Measurements from ENCODE around the gene MAP2K2.

Gene MAP2K2

DNA sequence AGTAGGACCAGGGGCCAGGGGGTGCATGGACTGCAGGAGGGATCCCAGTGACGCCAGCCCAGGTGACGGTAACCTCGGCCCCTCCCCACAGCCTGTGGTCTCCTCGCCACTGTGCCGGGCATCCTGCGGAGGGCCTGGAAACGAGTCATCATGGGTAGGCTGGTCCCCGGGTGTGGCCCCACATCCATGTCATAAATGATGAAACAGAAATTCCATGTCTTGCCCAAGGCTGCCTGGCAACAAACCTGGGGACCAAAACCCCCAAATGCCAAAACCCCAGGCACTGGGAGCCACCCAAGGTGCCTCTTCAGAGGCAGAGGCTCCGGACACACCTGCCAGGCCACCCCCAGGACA lies 20.9 kb downstream of the MAP2K2 start:
- no peak overlapping the region for H3K4me3 ChIP-seq (ENCODE audit: low read depth, low read length)
- DNase-seq (ENCODE audit: low read depth) = no peak
- TF ChIP-seq, protein P1, sequence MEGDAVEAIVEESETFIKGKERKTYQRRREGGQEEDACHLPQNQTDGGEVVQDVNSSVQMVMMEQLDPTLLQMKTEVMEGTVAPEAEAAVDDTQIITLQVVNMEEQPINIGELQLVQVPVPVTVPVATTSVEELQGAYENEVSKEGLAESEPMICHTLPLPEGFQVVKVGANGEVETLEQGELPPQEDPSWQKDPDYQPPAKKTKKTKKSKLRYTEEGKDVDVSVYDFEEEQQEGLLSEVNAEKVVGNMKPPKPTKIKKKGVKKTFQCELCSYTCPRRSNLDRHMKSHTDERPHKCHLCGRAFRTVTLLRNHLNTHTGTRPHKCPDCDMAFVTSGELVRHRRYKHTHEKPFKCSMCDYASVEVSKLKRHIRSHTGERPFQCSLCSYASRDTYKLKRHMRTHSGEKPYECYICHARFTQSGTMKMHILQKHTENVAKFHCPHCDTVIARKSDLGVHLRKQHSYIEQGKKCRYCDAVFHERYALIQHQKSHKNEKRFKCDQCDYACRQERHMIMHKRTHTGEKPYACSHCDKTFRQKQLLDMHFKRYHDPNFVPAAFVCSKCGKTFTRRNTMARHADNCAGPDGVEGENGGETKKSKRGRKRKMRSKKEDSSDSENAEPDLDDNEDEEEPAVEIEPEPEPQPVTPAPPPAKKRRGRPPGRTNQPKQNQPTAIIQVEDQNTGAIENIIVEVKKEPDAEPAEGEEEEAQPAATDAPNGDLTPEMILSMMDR (conservative IDR thresholded peaks at IDR 0.05; ENCODE audit: low read depth, low read length) = no peak

DNA sequence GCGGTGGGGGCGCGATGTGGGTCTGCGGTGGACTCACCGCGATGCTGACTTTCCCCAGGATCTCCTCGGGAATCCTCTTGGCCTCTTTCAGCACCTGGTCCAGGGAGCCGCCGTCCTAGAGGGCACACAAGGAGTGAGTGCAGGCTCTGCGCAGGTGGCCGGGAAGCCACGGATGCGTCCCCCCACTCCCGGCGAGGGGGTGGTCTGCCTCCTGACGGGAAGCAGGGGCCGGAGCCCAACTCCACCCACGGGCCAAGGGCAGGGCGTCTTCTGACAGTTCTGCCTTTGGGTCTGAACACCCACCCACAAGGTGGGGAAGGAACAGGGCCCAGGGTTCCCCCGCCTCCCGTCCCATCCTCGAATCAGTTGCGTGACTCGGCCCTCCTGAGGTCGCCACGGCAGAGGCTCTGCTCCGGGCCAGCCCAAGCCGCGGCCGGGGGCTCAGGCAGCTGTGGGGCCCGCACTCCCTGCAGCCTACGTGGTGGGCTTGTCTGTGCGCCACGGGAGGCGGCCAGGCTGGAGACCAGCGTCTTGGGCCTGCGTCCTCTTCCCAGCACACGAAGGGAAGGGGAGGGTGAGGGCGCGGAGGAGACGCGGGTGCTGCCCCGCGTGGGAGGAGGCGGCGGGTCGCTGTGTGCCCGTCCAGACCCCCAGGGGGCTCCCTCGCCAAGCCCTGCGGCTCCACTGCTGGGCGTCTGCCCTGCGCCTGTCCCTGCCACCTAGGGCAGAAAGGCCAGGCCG lies 21.4 kb downstream of the MAP2K2 start:
- DNase-seq (ENCODE audit: low read depth) = no peak
- TF ChIP-seq, protein P1 (conservative IDR thresholded peaks at IDR 0.05; ENCODE audit: low read depth, low read length) = no peak
- H3K4me3 ChIP-seq (ENCODE audit: low read depth, low read length) = no peak overlapping the region

DNA sequence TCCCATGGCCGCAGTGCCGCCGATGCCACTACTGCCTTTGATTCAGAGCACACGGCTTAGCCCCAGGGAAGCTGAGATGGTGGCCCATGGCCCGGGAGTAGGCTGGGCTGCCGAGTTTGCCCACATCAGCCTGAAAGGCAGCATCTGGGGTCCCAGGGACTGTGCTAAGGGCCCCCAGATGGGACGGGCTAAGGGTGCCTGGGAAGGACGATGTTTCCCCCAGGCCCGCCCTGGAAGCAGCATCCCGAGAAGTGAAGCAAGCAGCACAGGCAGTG lies 22.5 kb downstream of the MAP2K2 start:
- TF ChIP-seq, protein P1 (conservative IDR thresholded peaks at IDR 0.05; ENCODE audit: low read depth, low read length) = no peak
- no peak for DNase-seq (ENCODE audit: low read depth)
- no peak overlapping the region for H3K4me3 ChIP-seq (ENCODE audit: low read depth, low read length)

DNA sequence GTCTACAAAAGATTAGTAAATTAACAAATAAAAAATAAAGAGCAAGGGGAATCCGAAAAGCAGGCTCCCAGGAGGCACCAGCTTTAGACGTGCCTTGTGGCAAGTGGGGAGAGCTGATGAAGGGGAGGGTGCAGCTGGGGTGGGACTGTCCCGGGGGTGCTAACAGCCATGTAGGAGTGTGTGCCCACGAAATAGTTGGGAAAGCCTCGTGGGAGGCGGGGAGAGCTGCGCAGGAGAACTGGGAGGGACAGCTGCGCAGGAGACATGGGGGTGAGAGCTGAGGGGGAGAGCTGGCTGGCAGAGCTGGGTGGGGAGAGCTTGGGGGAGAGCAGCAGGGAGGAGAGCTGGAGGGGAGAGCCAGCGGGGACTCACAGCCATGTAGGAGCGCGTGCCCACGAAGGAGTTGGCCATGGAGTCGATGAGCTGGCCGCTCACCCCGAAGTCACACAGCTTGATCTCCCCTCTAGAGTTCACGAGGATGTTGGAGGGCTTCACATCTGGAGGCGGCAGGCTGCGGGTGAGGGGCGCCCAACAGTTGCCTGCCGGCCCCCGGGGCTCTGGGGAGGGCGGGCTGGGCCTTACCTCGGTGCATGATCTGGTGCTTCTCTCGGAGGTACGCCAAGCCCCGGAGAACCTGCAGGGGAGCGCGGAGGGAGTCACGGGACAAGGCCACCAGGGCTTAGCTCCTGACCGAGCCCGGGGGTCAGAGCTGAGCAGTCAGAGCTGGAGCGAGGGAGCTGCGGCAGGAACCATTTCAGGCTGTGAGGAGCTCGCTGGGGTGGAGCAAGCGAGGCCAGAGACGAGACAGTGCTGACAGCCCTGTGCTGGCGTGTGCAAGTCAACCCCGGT lies 23.1 kb downstream of the MAP2K2 start:
- TF ChIP-seq, protein P1 (conservative IDR thresholded peaks at IDR 0.05; ENCODE audit: low read depth, low read length) = no peak
- no peak for DNase-seq (ENCODE audit: low read depth)
- H3K4me3 ChIP-seq (ENCODE audit: low read depth, low read length) = no peak overlapping the region

DNA sequence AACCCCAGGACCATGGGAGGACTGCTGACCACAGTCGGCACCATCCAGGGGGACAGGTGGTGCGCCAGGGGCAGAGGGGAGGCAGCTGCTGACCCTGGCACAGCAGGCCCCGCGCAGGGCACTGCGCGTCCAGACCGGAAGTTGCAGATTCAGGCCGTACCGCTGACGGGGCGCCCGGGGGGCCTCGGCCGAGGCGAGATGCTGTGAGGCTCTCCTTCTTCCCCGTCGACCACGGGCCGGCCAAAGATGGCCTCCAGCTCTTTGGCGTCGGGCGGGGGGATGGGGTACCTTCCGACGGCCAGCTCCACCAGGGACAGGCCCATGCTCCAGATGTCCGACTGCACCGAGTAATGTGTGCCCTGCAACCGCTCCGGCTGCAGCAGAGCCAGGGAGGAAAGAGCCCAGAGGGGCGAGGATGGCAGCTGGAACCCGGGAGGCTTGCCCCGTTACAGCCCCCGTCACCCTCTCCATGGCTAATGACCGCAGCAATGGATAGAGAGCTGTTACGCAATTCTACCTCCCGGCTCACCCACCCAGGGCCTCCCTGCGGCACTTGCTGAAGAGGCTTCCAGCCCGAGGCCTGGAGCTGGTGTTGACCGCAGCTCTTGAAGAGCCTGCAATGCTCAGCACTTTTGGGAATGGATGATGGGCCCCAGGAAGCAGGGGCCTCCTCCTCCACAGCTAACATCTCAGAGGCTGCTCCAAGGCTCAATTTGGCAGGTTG lies 24.7 kb downstream of the MAP2K2 start:
- TF ChIP-seq, protein P1 (conservative IDR thresholded peaks at IDR 0.05; ENCODE audit: low read depth, low read length) = no peak
- no peak for DNase-seq (ENCODE audit: low read depth)
- no peak overlapping the region for H3K4me3 ChIP-seq (ENCODE audit: low read depth, low read length)

DNA sequence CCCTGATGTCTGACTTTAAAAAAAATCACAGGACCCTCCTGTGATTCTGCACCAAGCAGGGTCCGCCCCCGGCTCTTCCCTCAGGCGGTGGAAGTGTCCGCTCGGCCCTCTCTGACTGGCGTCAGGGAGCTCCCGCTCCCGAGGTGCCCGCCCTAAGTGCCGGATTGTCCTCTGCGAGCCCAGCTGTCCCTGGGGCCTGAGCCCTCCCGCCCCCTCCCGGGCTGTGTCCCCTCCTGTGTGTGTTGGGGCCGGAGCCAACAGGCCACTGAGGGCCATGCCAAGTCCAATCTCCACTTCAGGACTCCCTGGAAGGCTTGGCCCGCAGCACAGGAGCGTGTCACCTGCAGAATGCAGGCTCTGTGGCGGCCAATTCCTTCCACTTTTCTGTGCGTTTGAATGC lies 25.4 kb downstream of the MAP2K2 start:
- no peak overlapping the region for H3K4me3 ChIP-seq (ENCODE audit: low read depth, low read length)
- TF ChIP-seq, protein P1 (conservative IDR thresholded peaks at IDR 0.05; ENCODE audit: low read depth, low read length) = no peak
- DNase-seq (ENCODE audit: low read depth) = no peak

All from choroid plexus epithelial cell (primary cell).